A673 (cell line): ENCODE data around the gene PPT1.

Source experiments
- CTCF ChIP-seq: fragments of 300-800, 200-600 bp; sonication (generic); conservative IDR thresholded peaks from 2 replicates; pipeline ENCODE4 v1.5.1; 2017; ENCODE audit warnings: low read depth, mild to moderate bottlenecking, antibody characterized with exemption, low read length, moderate library complexity, mixed read lengths
- EZH2 ChIP-seq: fragments of 200-600 bp; sonication (generic); IDR thresholded peaks from 2 replicates; pipeline ENCODE4 v1.6.1; 2017; ENCODE audit warnings: borderline replicate concordance, low read depth, mild to moderate bottlenecking, mixed read lengths, antibody characterized with exemption, low read length; ENCODE audit not compliant: poor library complexity, severe bottlenecking

GRCh38 chr1:40056519-40057309, 40.3 kb downstream of the PPT1 start:
- no peak for TF ChIP-seq CTCF
- TF ChIP-seq EZH2, result no peak
